Measurements from ENCODE around the gene COPS4.
"Not testable (repeated sequence)": the region's sequence is repeated elsewhere in the genome, so short reads cannot be mapped to it uniquely, and the experiment has no call there.

- not testable (repeated sequence) for TF ChIP-seq POLR2A, CTCF (IDR thresholded peaks at IDR 0.05)
Observed at GRCh38 chr4:83003044-83003791, 31.8 kb upstream of the COPS4 start.
